ENCODE data around the gene CD74.
A peak's percentile ranks its signal among the peaks of the same experiment; 100 is the strongest.
"Not testable (repeated sequence)": the region's sequence is repeated elsewhere in the genome, so short reads cannot be mapped to it uniquely, and the experiment has no call there.

CD74 gene

DNA sequence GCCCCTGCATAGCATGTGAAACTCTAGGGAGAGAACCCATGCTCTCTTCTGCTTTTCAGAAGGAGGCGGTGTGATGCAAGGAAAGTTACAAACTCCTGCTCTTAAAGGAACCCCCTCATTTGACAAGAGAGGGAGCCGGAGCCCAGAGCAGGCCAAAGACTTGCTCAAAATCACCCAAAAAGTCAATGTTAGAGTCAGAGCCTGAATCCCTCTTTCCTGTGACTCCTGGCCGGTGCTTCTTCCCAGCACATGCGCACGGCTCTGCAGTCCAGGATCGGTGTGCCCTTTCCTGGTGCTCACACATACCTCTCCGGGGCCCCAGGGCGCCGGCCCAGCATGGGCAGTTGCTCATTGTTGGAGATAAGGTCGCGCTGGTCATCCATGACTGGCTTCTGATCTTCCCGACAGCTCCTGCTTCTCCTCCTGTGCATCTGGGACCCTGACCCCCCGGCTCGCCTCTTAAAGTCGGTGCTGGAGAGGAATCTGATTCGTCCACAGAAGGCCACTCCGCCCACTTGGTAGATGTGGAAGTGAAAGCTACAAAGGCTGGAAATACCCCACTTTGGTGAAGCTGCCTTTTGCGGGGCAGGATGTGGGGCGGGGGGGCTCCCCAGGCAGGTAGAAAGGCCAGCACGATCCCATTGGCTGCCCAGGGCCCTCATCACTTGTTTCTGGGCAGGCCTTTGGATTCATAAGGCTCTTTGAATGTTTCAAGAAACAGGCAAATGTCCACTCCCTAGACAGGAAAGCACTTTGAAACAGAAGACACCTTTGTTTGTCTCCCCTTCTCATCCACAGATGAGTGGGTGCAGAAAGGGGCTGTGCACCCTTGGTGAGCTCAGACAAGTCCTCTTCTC, at the start of gene CD74:
TSS of gene CD74 (minus strand) at position 592 of the 857 bp plus-strand sequence. CDS start at position 431, 161 bp downstream.
- DNase-seq: peak; percentile 96

DNA sequence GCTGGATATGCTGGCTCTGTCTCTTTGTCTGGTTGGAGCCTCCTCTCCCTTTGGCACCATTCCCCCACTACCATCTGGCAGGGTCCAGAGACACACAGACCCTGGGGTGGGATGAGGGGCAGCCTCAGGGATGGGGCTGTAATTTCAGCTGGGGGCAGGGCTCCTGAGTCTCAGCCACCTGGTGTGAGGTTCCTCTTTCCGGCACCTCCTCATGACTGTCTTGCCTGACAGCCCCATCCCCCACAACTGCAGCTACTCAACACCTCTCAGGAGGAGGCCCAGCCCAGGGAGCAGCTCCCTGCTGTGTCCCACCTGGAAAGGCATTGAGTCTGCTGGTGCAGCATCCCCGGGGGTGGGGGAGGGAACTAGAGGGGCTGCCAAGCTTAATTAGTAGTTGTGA, 48.5 kb upstream of the CD74 start:
- DNase-seq: no peak

DNA sequence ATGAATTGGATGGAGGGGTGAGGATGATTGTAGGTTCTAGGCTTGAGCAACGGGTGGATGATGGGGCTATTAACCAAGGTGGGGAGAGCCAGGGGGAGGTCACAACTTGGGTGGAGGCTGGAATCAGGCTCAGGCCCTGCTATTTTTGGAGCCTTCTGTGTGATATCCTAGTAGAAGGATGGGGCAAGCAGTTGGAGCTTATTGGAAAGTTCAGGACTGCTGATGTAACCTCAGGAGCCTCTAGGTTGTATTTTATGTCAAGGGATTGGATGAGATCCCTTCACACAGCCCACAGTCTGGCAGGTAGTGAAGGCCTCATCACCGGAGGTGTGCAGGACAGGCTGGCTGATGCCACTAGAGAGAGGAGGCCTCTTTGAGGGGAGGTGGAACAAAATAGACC, 48.1 kb upstream of the CD74 start:
- DNase-seq: no peak

GRCh38 chr5:150458802-150459557, 46.3 kb upstream of the CD74 start:
- peak; percentile 96 for DNase-seq

- no peak for DNase-seq
Observed at GRCh38 chr5:150457562-150458240, 45.0 kb upstream of the CD74 start.

- no peak for DNase-seq
Observed at GRCh38 chr5:150457121-150457520, 44.4 kb upstream of the CD74 start.

DNA sequence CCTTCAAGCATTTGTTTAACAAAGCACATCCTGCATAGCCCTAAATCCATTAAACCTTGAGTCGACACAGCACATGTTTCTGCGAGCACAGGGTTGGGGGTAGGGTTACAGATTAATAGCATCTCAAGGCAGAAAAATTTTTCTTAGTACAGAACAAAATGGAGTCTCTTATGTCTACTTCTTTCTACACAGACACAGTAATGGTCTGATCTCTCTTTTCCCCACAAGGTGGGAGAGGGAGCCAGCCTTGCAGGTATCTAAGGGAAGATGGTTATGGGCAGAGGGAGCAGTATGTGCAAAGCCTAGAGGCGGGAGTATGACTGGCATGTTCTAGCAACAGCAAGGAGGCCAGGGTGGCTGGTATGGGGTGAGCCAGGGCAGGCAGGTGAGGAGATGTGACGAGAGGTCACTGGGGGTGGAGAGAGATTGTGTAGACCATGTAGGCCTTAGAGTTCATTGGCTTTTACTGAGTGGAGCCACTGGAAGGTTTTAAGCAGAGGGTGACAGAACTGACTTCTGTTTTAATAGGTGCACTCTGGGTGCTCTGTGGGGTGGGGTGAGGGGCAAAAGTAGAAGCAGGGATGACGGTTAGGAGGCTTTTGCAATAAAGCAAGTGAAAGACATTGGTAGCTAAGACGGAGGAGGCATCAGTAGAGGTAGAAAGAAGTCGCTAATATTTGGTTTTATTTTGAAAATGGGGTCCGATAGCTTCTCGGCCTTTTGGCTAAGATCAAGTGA, 42.0 kb upstream of the CD74 start:
- DNase-seq: no peak

- DNase-seq: not testable (repeated sequence)
Observed at GRCh38 chr5:150454027-150454426, 41.3 kb upstream of the CD74 start.

DNA sequence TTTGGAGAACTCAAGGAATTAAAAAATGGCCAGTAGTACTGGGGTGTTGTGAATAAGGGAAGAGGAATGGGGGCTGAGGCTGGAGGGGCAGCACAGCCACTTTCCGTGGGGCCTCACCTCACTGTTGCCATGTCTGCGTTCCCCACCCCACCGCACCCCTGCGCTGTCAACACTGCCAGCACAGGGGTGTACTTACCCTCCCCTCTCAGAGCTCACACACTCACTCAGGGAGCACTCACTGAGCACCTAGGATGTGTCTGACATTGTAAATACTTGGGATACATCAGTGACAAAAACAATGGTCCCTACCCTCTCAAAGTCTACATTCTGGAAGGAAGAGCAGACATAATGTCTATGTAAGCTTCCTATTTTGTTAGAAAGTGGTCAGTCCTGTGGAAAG, 40.2 kb upstream of the CD74 start:
- DNase-seq: no peak

DNA sequence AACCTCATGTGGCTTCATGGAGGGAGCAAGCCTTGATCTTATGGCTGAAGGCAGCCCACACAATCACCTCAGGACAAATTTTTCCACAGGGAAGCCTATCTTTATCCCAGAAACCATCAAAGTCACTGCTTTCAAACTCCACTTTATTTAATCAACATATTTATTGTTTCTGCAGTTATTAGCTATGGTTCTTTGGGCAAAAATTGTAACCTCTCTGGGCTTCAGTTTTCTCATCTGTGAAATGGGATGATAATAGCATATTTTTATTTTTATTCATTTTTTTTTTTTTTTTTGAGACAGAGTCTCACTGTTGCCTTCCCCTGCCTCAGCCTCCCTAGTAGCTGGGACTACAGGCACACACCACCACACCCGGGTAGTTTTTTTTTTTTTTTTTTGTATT, 38.9 kb upstream of the CD74 start:
- no peak for DNase-seq

DNA sequence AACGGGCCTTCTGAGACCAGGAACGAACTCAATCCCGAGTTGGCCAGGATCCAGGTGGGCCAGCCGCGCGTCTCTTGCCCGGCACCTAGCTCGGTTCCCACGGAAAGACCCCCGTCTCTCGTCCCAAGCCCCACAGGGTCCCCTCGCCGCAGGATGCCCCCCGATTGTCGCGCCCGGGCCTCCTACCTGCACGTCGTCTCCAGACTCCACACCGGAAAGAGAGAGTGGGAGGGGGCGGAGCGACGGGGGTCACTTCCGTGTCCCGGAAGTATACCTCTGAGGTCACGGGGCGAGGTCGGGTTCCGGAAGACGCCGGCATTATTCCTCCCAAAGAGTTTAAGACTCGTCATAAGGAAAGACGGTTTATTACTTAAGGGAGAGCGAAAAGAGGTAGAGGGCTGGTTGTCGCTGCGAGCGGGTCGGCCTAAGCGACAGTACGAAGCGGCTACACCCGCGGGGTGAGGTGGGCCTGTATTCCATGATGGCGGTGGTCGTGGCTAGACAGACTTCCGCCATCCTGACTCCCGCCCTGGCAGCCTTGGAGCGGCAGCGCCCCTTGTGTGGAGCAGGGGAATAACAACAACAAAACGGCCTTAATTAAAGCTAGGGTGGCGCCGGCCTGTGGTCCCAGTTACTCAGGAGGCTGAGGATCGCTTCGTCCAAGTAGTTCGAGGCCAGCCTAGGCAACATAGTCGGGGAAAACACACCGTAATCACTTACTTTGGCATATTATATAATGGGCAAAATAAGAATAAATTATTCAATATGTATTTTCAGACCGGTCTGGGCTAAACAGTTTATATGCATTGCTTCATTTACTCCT, 37.0 kb upstream of the CD74 start, which contains the start of gene RPS14:
TSS of gene RPS14 (minus strand) at position 223 of the 823 bp plus-strand sequence. CDS start 2,006 bp downstream, outside the sequence.
- peak; percentile 98 for DNase-seq

DNA sequence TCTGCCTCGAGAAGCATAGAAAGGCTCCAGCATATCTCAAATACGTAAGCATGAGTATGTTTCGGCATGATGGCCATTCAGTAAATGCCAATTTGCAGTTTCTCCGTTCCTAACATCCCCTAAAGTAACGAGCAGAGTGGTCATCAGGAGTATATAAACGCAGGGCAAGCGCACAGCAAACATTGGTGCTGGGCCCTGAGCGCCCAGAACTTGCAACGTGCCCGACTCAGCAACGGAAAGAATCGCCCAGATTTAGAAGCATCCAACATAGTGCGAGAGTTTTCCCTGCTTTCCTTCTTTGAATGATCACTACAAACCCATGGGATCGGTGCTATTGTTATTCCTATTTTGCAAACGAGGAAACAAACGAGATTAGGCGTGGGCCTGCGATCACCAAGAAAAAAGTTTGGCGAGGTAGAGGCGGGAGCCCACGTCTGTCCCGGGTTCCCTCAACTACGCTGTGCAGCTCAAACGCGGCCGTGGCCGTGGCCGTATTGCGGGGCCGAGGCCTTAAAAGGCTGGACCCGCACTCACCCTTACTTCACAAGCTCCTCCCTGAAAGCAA, 36.3 kb upstream of the CD74 start:
- no peak for DNase-seq

- DNase-seq: no peak
Observed at GRCh38 chr5:150448334-150448733, 35.6 kb upstream of the CD74 start.

GRCh38 chr5:150447188-150447587, 34.5 kb upstream of the CD74 start:
- DNase-seq: no peak

DNA sequence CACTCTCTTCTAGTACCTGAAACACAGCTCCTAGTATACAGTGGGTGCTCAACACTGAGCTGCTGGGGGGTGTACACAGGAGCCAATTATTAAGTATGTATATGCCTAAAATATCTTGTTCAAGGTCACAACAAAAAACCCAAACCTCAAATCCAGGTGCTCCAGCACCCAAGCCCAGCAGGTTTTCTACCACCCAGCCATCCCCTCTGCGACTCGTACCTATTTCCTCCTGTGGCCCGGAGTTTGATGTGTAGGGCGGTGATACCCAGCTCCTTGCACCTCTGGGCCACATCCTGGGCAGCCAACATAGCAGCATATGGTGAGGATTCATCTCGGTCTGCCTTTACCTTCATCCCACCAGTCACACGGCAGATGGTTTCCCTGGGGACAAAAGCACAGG, 33.9 kb upstream of the CD74 start:
- no peak for DNase-seq

- DNase-seq: no peak
Observed at GRCh38 chr5:150446088-150446487, 33.4 kb upstream of the CD74 start.

DNA sequence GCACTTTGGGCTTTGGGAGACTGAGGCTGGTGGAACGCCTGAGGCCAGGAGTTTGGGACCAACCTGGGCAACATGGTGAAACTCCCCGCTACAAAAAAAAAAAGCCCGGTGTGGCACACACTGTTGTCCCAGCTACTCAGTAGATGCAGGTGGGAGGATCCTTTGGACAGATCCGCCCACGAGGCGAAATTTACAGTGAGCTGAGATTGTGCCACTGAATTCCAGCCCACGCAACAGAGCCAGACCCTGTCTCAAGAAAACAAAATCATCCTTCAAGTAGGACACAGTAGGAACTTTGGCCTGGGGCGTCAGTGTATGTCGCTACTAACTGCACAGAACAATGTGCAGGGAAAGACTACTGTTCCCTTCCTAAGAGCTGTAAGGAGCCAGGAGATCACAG, 32.1 kb upstream of the CD74 start:
- DNase-seq: no peak

GRCh38 chr5:150443242-150444075, 30.7 kb upstream of the CD74 start:
- DNase-seq: no peak

DNA sequence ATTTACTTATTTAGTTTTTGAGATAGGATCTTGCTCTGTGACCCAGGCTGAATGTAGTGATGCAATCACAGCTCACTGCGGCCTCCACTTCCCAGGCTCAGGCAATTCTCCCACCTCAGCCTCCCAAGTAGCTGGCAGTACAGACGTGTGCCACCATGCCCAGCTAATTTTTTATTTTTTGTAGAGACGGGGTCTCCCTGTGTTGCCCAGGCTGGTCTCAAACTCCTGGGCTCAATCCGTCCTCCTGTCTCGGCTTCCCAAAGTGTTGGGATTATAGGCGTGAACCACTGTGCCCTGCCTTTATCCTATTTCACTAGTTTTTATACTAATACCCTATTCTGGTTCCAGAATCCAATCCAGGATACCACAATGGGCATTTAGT, 30.0 kb upstream of the CD74 start:
- no peak for DNase-seq
